GM23338 (cell line): ENCODE measurements around the gene GPR176.

Experiments used
- EZH2 ChIP-seq: fragments of 200-600 bp; sonication (generic); IDR thresholded peaks from one replicate; pipeline ENCODE4 v1.8.0; 2017; ENCODE audit warnings: antibody characterized with exemption, mild to moderate bottlenecking, low read depth; ENCODE audit not compliant: unreplicated experiment
- TF ChIP-seq, protein P1 (sequence below), 2 experiments: fragments of 200-600 bp in 1 of 2; sonication (generic) in 1 of 2; conservative IDR thresholded peaks; 2 replicates each; pipeline versions ENCODE4 v1.5.1 to v1.6.1; 2016 to 2017; ENCODE audit warnings: antibody characterized with exemption in 2 of 2, low read depth in 2 of 2, mild to moderate bottlenecking in 2 of 2, moderate library complexity in 1 of 2

- no peak for TF ChIP-seq EZH2
- TF ChIP-seq, protein P1, sequence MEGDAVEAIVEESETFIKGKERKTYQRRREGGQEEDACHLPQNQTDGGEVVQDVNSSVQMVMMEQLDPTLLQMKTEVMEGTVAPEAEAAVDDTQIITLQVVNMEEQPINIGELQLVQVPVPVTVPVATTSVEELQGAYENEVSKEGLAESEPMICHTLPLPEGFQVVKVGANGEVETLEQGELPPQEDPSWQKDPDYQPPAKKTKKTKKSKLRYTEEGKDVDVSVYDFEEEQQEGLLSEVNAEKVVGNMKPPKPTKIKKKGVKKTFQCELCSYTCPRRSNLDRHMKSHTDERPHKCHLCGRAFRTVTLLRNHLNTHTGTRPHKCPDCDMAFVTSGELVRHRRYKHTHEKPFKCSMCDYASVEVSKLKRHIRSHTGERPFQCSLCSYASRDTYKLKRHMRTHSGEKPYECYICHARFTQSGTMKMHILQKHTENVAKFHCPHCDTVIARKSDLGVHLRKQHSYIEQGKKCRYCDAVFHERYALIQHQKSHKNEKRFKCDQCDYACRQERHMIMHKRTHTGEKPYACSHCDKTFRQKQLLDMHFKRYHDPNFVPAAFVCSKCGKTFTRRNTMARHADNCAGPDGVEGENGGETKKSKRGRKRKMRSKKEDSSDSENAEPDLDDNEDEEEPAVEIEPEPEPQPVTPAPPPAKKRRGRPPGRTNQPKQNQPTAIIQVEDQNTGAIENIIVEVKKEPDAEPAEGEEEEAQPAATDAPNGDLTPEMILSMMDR (conservative IDR thresholded peaks at IDR 0.05; ENCODE audit: low read depth in 2 of 2): no peak
These were observed 63.7 kb downstream of the GPR176 start for GRCh38 chr15:39856357-39856756.
